Posterior cingulate gyrus (tissue), 11 donors: ENCODE data around the gene CTXN3.

Experiments
- DNase-seq, 10 donors: peaks; one replicate each; pipeline versions ENCODE4 v3.0.0 to v3.0.0-alpha.2; 2020 to 2021; ENCODE audit warnings: mixed read lengths in 3 of 10
- intact Hi-C: fragments of 100-400 bp; cut with DNase I; formaldehyde crosslinking; loops from one replicate; pipeline ENCODE4 v1.15.1; 2023

Gene CTXN3

GRCh38 chr5:127649018-127649439, at the start of gene CTXN3:
TSS of gene CTXN3 (plus strand) at chr5:127649082. CDS start at chr5:127657522, 8,440 bp downstream.
- DNase-seq = no peak
- intact Hi-C loops = no loop called here

GRCh38 chr5:127599320-127599719, 49.6 kb upstream of the CTXN3 start:
- no peak for DNase-seq
- intact Hi-C loops = no loop called here

- DNase-seq = no peak
- intact Hi-C loops = no loop called here
Measured at GRCh38 chr5:127599847-127600246, 49.0 kb upstream of the CTXN3 start.

- no peak for DNase-seq
Measured at GRCh38 chr5:127601111-127601510, 47.8 kb upstream of the CTXN3 start.

GRCh38 chr5:127601601-127602000, 47.3 kb upstream of the CTXN3 start:
- no peak for DNase-seq
- intact Hi-C loops = no loop called here

More at GRCh38 chr5:127601111-127601510, 47.8 kb upstream of the CTXN3 start:
- intact Hi-C loops = no loop called here

GRCh38 chr5:127602481-127602880, 46.4 kb upstream of the CTXN3 start:
- no peak for DNase-seq
- intact Hi-C loops = no loop called here

GRCh38 chr5:127602896-127603844, 45.7 kb upstream of the CTXN3 start:
- no peak for DNase-seq
- intact Hi-C loops = no loop called here

- DNase-seq = no peak
- intact Hi-C loops = no loop called here
Measured at GRCh38 chr5:127608077-127608660, 40.7 kb upstream of the CTXN3 start.

GRCh38 chr5:127609011-127609410, 39.9 kb upstream of the CTXN3 start:
- intact Hi-C loops = no loop called here
- no peak for DNase-seq

GRCh38 chr5:127609957-127610356, 38.9 kb upstream of the CTXN3 start:
- no peak for DNase-seq

GRCh38 chr5:127612441-127613141, 36.3 kb upstream of the CTXN3 start:
- no peak for DNase-seq
- intact Hi-C loops = no loop called here

More at GRCh38 chr5:127609957-127610356, 38.9 kb upstream of the CTXN3 start:
- intact Hi-C loops = no loop called here

- intact Hi-C loops = no loop called here
- no peak for DNase-seq
Measured at GRCh38 chr5:127615916-127616315, 33.0 kb upstream of the CTXN3 start.

GRCh38 chr5:127619908-127620479, 28.9 kb upstream of the CTXN3 start:
- DNase-seq = no peak
- intact Hi-C loops = no loop called here

- no peak for DNase-seq
- intact Hi-C loops = no loop called here
Measured at GRCh38 chr5:127621601-127622325, 27.1 kb upstream of the CTXN3 start.

- DNase-seq = no peak
- intact Hi-C loops = no loop called here
Measured at GRCh38 chr5:127634007-127634406, 14.9 kb upstream of the CTXN3 start.

GRCh38 chr5:127639828-127640227, 9.1 kb upstream of the CTXN3 start:
- DNase-seq = no peak
- intact Hi-C loops = no loop called here

GRCh38 chr5:127642949-127643348, 5.9 kb upstream of the CTXN3 start:
- DNase-seq = no peak
- intact Hi-C loops = no loop called here

- intact Hi-C loops = no loop called here
- DNase-seq = no peak
Measured at GRCh38 chr5:127643607-127644006, 5.3 kb upstream of the CTXN3 start.

- intact Hi-C loops = no loop called here
Measured at GRCh38 chr5:127645300-127645726, 3.6 kb upstream of the CTXN3 start.

GRCh38 chr5:127647361-127647958, 1.4 kb upstream of the CTXN3 start:
- intact Hi-C loops = no loop called here
- no peak for DNase-seq

More at GRCh38 chr5:127645300-127645726, 3.6 kb upstream of the CTXN3 start:
- DNase-seq = no peak
